GM18951 (cell line): ENCODE data around the gene SLC25A42.

Experiments
- POLR2A ChIP-seq: IDR thresholded peaks from 4 replicates; pipeline ENCODE4 v1.6.1; 2011; ENCODE audit warnings: mild to moderate bottlenecking; ENCODE audit not compliant: insufficient read length, insufficient read depth; ENCODE audit errors: extremely low read depth
- in situ Hi-C: fragments of 300-500 bp; cut with MboI; formaldehyde crosslinking; loops from one replicate; pipeline ENCODE4 v1.12.0; 2022; ENCODE audit warnings: low sequenced_read_pairs, mixed read lengths, inconsistent platforms; ENCODE audit not compliant: unreplicated experiment

Gene SLC25A42

GRCh38 chr19:19111136-19111835 is 47.5 kb downstream of the SLC25A42 start:
- no peak for TF ChIP-seq POLR2A
- in situ Hi-C loops = no loop called here

- TF ChIP-seq POLR2A = no peak
- in situ Hi-C loops = no loop called here
Measured at GRCh38 chr19:19111967-19112580, 48.3 kb downstream of the SLC25A42 start.

- in situ Hi-C loops = no loop called here
Measured at GRCh38 chr19:19113040-19113626, 49.3 kb downstream of the SLC25A42 start.

GRCh38 chr19:19115954-19116353 is 52.2 kb downstream of the SLC25A42 start:
- in situ Hi-C loops = no loop called here
- no peak for TF ChIP-seq POLR2A

More at GRCh38 chr19:19113040-19113626, 49.3 kb downstream of the SLC25A42 start:
- no peak for TF ChIP-seq POLR2A

GRCh38 chr19:19119325-19120237 is 55.8 kb downstream of the SLC25A42 start:
- no peak for TF ChIP-seq POLR2A
- in situ Hi-C loops = no loop called here

- in situ Hi-C loops = no loop called here
- no peak for TF ChIP-seq POLR2A
Measured at GRCh38 chr19:19120308-19121231, 56.8 kb downstream of the SLC25A42 start.

GRCh38 chr19:19121371-19121770 is 57.6 kb downstream of the SLC25A42 start:
- TF ChIP-seq POLR2A = no peak
- in situ Hi-C loops = no loop called here

GRCh38 chr19:19122902-19123301 is 59.1 kb downstream of the SLC25A42 start:
- in situ Hi-C loops = no loop called here
- no peak for TF ChIP-seq POLR2A

- in situ Hi-C loops = no loop called here
Measured at GRCh38 chr19:19123386-19123785, 59.6 kb downstream of the SLC25A42 start.

GRCh38 chr19:19126102-19126501 is 62.3 kb downstream of the SLC25A42 start:
- in situ Hi-C loops = no loop called here
- no peak for TF ChIP-seq POLR2A

More at GRCh38 chr19:19123386-19123785, 59.6 kb downstream of the SLC25A42 start:
- TF ChIP-seq POLR2A = no peak

GRCh38 chr19:19131989-19132388 is 68.2 kb downstream of the SLC25A42 start:
- in situ Hi-C loops = no loop called here
- no peak for TF ChIP-seq POLR2A

- no peak for TF ChIP-seq POLR2A
- in situ Hi-C loops = no loop called here
Measured at GRCh38 chr19:19132912-19133311, 69.1 kb downstream of the SLC25A42 start.
